HG03064 (cell line): ENCODE results near the gene NME4.
"Not testable (repeated sequence)": the region's sequence is repeated elsewhere in the genome, so short reads cannot be mapped to it uniquely, and the experiment has no call there.

Experiments used
- ATAC-seq: cut with Tn5 transposase; IDR thresholded peaks from one replicate; pipeline ENCODE4 v1.9.1; 2021; ENCODE audit warnings: low read depth; ENCODE audit not compliant: unreplicated experiment

The NME4 gene

DNA sequence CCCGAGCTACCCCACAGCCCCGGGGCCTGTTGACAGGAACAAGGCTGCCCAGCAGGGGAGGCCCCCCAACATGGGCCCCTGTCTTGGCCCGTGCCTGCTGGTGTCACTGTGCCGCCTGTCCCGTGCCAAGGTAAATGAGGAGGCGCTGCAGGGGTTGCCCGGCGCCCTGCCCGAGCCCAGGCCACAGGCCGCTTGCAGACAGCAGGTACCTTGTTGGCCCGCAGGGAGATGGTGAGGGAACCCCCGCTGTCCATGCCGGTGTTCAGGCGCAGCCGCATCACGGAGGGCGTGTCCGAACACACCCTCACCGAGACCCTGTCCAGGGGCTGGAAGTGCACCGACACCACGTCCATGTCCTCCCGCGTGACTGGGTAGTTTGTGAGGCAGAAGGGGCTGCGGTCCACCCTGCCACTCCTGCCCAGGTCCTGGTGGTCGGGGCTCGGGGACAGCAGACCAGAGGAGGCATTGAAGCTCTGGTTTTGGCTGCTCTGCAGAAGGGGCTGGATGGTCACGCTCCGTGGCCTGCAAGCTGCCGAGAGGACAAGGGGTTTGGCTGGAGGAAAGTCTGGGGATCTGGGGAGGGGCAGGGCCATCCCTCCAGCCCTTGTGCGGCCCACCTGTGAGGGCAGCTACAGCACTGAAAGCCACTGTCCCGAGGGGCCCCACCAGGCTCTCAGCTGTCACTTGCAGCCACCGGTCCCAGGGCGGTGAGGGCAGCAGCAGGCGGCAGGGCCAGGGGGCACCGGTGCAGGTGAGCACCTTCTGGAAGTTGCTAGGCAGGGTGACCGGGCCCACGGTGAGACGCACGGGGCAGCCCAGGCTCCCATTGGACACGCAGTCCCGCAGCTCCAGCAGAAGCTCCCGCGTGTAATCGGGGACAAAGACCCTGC is 20.8 kb upstream of the NME4 start:
- no peak for ATAC-seq

DNA sequence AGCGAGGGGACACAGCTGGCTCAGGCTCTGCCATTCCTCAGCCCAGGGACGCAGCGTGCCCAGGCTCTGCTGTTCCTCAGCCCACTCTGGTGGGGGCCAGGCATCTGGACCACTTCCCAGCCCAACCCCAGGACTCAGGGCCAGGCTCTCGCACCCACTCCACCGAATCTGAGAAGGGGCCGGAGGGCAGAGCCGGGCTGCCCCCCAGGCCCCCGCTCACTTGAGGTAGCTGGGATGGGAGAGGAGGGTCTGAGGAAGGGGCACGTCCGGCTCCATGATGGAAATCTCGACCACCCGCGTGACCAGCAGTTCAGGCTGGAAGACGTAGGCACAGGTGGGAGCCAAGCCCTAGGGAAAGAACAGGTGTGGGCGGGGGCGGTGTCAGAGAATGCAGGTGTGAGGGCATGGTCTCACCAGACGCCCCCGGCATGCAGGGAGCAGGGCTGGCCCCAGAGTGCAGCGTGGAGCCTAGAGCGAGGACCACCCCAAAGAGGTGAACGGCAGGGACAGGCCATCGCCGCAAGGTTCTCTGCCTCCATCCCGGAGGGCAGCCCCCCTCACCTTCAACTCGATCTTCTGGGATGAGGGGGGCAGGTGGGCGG is 20.1 kb upstream of the NME4 start:
- no peak for ATAC-seq

DNA sequence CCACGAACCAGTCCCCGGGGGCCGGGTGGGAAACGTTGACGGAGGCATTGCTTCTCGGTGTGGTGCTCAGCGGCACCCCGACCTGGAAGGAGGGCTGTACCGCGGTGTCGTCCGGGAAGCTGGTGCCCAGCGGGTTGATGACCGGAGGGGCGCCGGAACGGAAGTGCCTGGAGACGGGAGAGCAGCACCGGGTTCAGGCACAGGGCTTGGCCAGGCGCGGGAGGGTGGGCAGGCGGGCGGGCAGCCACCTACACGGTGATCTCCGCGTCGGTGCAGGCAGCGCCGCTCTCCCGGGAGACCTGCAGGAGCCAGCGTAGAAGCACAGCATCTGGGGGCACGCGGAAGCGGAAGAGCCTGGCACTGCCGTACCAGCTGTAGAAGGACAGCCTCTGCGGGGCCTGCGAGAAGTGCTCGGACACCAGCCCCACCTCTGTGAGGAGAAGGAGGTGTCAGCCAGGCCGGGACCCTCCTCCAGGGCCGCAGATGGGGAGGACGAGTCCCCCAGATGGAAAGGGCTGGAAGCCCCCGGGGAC is 19.5 kb upstream of the NME4 start:
- no peak for ATAC-seq

DNA sequence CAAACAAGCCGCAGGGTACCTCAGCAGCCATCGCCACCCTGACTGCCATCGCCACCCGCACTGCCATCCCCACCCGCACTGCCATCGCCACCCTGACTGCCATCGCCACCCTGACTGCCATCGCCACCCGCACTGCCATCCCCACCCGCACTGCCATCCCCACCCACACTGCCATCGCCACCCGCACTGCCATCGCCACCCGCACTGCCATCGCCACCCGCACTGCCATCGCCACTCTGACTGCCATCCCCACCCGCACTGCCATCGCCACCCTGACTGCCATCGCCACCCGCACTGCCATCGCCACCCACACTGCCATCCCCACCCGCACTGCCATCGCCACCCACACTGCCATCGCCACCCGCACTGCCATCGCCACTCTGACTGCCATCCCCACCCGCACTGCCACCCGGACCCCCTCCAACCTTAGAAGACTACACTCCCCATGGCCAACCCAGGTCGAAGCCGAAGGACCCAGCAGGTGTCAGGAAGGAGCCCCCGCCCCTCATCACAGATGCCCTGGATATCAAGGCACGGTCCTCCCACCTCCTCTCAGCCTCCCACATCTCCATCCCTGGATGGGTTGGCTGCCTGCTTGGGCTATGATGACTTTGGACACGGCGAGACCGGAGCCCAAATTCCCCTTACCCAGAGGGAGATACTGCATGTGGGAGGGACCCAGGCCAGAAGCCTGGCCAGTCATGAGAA is 18.7 kb upstream of the NME4 start:
- not testable (repeated sequence) for ATAC-seq

DNA sequence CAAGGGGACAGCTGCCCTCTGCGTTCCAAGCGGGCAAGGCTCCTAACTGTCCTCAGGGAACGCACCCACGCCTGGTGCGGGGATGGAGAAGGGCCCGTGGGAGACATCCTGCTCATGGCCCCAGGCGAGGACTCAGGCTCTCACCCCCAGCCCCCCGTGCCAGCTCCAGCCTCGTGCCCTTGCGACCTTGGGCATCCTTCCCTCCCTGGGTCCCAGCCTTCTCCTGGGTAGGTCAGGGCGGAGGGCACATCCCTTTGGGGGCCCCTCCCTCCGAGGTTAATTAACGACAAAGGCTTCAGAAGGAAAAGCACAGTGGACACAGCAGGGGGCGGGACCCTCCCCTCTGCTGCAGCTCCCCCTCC is 18.2 kb upstream of the NME4 start:
- ATAC-seq, result no peak

DNA sequence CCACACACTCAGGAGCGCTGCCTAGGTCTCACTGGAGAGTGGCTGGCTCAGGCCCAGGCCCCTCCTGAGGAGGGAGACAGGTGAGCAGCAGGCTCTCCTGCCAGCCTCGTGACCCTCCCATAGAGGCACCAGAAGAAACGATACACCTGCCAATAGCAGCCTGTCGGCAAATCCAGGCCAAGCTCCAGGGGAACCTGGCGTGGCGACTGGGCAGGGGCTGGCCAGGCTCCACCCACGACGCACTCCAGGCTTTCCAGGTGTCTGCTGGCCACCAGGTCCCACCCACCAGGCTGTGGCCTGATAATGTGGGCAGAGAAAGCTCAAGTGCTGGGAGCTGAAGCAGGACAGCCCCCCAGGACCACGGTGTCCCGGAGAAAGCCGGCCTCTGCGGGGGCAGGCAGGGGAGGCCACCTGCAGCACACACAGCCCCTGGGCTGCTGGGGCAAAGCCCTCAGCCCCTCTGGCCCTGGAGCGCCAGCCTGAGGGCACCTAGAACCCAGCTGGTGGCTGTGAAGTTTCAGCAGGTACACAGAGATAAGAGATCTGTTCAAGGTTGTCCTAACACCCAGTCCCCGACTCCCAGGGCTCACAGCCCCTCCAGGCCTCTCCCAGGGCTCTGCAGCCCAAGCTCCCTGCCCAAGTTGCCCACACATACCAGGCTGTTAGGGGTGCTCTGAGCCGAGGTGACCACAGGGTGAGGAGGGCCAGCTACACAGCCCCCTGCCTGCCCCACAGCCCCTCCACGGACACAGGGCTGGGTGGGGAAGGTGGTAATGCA is 17.6 kb upstream of the NME4 start:
- no peak for ATAC-seq

DNA sequence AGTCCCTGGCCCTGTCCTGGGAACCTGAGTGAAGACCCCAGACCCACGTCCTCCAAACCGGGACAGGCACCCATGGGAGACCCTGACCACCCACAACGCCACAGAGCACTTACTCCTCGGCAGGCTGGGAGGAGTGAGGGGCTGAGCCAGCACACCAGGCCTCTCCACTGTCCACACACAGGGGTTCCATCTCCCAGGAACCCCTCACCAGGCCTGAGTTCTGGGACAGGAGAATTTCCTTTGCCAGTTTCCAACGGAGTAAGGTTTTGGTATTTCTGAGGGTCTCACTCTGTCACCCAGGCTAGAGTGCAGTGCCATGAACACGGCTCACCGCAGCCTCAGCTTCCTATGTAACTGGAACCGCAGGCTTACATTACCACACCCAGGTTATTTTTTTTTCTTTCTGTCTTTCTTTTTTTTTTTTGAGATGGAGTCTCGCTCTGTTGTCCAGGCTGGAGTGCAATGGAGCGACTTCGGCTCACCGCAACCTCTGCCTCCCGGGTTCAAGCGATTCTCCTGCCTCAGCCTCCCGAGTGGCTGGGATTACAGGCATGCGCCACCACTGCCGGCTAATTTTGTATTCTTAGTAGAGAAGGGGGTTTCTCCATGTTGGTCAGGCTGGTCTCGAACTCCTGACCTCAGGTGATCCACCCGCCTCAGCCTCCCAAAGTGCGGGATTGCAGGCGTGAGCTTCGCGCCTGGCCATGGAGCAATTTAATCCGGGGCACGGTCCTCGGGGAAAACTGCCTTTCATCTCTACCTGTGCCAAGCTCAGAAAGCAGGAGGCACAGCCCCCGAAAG is 16.8 kb upstream of the NME4 start:
- no peak for ATAC-seq

DNA sequence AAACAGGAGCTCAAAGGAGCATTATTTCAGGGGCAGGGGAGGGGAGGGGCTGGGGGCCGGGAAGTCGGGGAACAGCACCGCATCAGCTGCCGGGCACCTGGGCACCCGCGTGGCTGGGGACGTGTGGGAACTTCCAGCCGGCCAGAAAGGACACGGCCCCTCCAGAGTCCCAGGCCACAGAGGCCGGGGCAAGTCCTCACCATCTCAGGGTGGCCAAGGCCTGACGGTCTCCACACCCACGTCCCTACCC is 16.3 kb upstream of the NME4 start:
- ATAC-seq, result no peak

DNA sequence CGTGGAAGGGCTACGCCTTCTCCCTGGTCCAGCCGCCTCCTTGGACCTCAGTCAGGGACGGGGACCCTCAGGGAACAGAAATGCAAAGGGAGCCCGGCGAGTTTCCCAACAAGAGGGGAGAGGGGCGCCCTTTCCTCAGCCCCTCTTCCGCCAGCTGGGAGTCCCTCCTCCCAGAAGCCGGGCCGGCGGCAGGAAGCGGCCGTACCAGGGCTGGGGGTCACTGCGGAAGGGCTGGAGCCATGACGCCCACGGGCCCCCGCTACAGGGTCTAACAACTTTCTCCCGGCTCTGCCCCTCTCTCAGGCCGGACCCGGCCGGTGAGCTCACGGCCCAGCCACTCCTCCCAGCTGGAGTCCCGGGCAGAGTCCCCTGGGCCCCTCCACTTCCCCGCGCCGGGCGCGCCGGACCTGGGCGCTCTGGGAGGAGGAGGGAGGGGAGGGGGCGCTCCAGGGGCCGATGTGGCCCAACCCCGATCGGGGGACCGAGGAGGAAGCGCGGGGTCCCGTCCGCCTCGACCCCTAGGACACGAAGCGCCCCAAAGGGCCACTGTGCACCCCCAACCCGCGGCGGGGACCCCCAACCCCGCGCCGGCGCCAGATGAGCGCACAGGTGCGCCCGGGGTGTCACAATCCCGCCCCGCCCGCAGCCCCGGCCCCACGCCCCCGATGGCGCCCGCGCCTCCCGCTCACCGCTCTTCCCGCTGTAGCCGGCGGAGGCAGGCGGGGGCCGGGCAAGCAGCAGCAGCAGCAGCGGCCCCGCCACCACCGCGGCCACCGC is 15.8 kb upstream of the NME4 start:
- no peak for ATAC-seq

DNA sequence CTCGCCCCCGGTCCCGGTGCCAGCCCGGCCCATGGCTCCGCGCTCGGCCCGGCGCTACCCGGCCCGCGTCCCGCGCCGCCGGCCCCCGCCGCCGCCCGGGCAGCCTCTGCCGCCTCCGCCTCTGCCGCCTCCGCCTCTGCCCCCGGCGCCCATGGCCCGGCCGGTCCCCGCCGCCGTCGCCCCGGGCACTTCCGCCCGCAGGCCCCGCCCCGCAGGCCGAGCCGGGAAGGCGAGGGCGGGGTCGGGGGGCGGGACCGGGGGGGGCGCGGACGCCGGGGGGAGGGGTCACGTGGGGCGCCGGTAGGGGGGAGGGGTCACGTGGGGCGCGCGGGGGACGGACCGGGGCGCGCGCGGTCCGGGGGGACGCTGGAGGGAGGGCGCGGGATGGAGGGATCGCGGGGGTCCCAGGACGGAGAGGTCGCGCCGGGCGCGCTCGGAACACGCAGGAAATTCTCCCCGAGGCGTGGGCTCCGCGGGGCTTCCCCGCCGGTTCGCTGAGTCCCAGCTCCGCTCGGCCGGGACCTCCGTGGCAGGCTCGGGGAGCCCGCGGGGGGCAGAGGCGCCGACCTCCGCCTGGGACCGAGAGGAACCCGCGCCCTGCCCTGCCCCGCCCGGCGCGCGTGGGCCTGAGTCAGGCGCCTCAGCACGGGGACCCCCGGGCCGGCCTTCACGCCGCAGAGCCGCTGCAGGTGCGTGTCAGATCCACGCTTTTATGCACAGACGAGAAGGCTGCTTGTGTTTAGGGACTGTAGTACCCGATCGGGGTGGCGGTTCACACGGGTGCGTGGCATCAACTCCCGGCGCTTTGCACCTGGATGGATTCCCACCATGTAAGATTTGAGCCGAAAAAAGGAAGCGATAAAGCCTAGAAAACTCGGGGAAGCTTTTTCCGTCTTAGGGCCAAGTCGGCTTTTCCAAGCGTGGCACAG is 14.9 kb upstream of the NME4 start, which contains the start of gene PGAP6:
TSS of gene PGAP6 (minus strand) at position 190 of the 929 bp plus-strand sequence. CDS start at position 33, 157 bp downstream.
- ATAC-seq, result no peak

DNA sequence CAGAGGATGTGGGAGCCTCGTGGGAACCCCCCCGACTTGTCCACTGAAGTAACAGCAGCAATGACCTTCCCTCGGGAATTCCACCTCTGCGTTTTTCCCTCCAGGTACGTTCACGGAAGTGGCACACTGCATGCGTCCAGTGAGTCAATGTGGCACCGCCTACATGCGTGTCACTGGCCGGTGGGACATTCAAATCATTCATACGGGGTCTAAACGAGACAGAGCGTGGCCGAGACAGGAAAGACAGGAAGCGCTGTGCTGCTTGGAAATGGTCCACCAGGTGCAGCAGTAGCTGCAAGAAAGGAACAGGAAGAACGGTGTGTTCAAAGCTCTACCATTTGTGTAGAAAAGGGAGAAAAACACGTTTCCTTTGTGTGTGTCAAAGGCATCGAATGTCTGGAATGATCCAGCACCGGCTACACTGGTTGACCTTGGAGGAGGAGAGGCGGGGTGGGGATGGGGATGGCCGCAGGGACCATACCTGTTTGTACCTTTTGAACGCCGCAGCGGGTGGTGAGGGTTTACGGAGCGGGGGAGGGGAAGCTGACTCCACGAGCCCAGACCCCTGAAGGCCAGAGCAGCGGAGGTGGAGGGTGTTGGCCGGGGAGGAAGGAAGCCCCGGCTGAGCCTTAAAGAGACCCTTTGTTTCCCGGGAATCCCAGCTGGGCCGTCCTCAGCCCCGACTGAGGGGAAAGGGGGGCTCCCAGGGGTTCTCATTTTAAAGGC is 13.5 kb upstream of the NME4 start:
- no peak for ATAC-seq

DNA sequence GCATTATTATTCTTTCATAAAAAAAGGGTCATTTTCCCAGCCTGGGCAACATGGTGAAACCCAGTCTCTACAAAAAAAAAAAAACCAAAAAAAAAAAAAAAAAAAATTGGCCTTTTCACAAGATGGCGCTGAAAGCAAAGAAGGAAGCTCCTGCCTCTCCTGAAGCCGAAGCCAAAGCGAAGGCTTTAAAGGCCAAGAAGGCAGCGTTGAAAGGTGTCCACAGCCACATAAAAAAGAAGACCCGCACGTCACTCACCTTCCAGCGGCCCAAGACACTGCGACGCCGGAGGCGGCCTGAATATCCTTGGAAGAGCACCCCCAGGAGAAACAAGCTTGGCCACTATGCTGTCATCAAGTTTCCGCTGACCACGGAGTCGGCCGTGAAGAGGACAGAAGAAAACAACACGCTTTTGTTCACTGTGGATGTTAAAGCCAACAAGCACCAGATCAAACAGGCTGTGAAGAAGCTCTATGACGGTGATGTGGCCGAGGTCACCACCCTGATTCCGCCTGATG is 10.3 kb upstream of the NME4 start:
- no peak for ATAC-seq

DNA sequence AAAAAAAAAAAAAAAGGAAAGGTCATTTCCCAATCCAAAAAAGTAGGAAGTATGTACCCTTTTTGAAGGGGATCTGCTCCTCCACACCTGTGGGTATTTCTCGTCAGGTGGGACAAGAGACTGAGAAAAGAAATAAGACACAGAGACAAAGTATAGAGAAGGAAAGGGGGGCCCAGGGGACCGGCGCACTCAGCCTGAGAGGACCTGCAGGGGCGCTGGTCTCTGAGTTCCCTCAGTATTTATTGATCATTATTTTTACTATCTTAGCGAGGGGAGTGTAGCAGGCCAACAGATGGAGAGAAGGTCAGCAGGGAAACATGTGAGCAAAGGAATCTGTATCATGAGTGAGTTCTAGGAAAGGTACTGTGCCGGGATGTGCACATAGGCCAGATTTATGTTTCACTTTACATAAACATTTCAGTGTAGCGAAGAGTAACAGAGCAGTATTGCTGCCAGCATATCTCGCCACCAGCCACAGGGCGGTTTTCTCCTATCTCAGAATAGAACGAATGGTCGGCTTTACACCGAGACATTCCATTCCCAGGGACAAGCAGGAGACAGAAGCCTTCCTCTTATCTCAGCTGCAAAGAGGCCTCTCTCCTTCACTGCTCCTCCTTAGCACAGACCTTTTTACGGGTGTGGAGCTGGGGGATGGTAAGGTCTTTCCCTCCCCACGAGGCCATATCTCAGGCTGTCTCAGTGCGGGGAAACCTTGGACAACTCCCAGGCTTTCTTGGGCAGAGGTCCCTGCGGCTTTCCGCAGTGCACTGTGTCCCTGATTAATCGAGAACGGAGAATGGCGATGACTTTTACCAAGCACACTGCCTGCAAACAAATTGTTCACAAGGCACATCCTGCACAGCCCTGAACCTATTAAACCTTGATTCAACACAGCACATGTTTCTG is 9.0 kb upstream of the NME4 start:
- not testable (repeated sequence) for ATAC-seq

DNA sequence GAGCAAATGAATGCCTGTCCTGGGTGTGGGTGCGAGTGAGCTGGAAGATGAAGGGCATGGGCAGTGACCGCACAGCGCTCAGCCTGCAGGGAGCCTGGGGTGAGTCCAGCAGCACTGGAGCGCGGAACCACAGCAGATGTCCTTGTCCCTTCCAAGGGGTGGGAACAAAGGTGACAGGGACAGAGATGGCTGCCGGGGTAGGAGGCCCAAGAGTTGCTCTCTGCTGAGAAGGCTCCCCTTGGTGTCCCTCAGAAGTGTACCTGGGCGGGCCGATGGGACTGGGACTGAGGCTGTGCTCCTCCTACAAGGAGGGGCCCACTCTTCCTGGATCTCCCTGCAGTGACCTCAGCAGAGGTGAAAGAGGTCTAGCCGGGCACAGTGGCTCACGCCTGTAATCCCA is 7.6 kb upstream of the NME4 start:
- no peak for ATAC-seq

DNA sequence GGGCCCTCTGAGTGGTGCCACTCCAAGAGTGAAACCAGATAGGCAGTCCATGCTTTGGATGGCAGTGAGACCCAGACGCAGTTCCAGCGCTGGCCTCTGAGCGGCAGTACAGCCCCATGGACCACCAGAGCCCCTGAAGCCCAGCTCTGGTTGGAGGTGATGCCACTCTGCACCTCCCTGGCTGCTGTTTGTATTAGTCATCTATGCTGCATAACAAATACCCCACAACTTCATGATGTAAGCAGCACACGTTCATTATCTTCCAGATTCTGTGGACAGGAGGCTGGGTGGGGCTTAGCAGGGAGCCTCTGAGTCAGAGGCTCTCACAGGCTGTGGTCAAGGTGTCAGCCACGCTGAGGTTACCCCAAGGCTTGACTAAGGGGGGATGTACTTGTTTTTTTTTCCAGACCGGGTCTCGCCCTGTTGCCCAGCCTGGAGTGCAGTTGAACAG is 5.1 kb upstream of the NME4 start:
- ATAC-seq, result no peak

DNA sequence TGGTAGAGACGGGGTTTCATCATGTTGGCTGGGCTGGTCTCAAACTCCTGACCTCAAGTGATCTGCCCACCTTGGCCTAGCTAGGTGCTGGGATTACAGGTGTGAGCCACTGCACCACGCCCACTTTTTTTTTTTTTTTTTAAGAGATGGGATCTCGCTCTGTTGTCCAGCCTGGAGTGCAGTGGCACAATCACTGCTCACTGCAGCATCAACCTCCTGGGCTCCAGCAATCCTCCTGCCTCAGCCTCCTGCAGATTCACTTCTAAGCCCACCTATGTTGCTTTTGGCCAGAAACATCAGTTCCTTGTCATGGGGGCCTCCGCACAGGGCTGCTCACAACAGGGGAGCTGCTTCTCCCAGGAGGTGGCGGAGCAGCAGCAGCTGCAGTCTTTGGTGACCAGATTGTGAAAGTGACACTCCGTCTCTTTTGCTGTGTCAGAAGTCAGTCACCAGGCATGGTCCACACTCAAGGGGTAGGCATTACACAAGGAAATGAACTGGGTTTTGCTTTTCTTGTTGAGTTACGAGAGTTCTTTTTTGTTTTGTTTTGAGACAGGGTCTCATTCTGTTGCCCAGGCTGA is 4.5 kb upstream of the NME4 start:
- no peak for ATAC-seq
